Psoas muscle (tissue), 8 donors: ENCODE results near the gene NRIP2. TPM values are rescaled to one million over a fixed set of nuclear protein-coding genes. Genes with fewer than 3 reads are reported as not detected.

ENCODE experiments used
- ATAC-seq, 4 donors: fragments of 200-7000 bp; cut with Tn5 transposase; one replicate each; pipeline ENCODE4 v1.9.1; 2020; ENCODE audit warnings: moderate library complexity in 3 of 4, mild to moderate bottlenecking in 2 of 4
- DNase-seq, 2 donors: peaks; one replicate each; pipeline ENCODE4 v3.0.0-alpha.2; 2020
- H3K27ac ChIP-seq: fragments of 200-600 bp; one replicate; pipeline ENCODE4 v1.8.0; 2022
- H3K27me3 ChIP-seq, 3 donors: fragments of 200-600 bp in 1 of 3; one replicate each; pipeline versions ENCODE4 v1.6.1 to v1.8.0; 2013 to 2022; ENCODE audit warnings: low read length in 2 of 3, mild to moderate bottlenecking in 2 of 3, moderate library complexity in 1 of 3; ENCODE audit not compliant: insufficient read depth in 3 of 3
- H3K36me3 ChIP-seq, 2 donors: fragments of 200-600 bp in 1 of 2; one replicate each; pipeline versions ENCODE4 v1.6.1 to v1.8.0; 2013 to 2022; ENCODE audit warnings: low read depth in 1 of 2, mild to moderate bottlenecking in 1 of 2, moderate library complexity in 1 of 2; ENCODE audit not compliant: insufficient read depth in 1 of 2
- H3K4me1 ChIP-seq: fragments of 200-600 bp; one replicate; pipeline ENCODE4 v1.8.0; 2022
- H3K4me3 ChIP-seq: fragments of 200-600 bp; one replicate; pipeline ENCODE4 v1.8.0; 2022; ENCODE audit warnings: mild to moderate bottlenecking
- H3K9me3 ChIP-seq: fragments of 200-600 bp; one replicate; pipeline ENCODE4 v1.8.0; 2022
- WGBS, 3 donors: extraction: QIAGEN DNeasy Blood & Tissue Kit; methylation state at CpG; one replicate each; pipeline versions ENCODE4 v1.1.6 to v1.1.7; 2013; 5-methylcytosine and 5-hydroxymethylcytosine counted together
- intact Hi-C, 2 donors: fragments of 100-400 bp; cut with DNase I; formaldehyde crosslinking; loops; one replicate each; pipeline versions ENCODE4 v1.11.0 to v1.14.2; 2022
- polyA plus RNA-seq, 3 donors: library from polyadenylated mRNA; stranded (reverse); fragments of 200-250 nt; gene quantifications; one replicate each; pipeline ENCODE4 v1.2.3, GENCODE V29; 2013
- total RNA-seq, 4 donors: library from RNA; stranded (reverse); fragmentation: NEBNext Ultra II Directional in 2 of 4; extraction: Animal tissue kit (Norgen Biotek cat#: 25700) in 2 of 4; gene quantifications; one replicate each; pipeline versions ENCODE4 v1.2.1 to v1.2.4, GENCODE V29; 2021 to 2023
- TF ChIP-seq, protein P1 (sequence below): fragments of 200-600 bp; IDR thresholded peaks from one replicate; pipeline ENCODE4 v1.8.0; 2022; ENCODE audit warnings: antibody characterized with exemption
- donor health status: healthy with polysubstance abuse.
- donor health status: DM: no; HTN: no; CAD: no; lungs with moderate emphysema.
- donor health status: Bipolar disorder and iron deficiency.
- donor health status: healthy.
- donor health status: DM: yes; HTN: yes; CAD: no.
- donor health status: DM: no; HTN: no; CAD: no.
- donor health status: DM: no; HTN: no; CAD: no.
- donor health status: DM: yes; HTN: yes; CAD: no.

Gene NRIP2
- total and polyA plus RNA-seq, 7 donors, result 0.96 to 2.4 (median 1.3) TPM

DNA sequence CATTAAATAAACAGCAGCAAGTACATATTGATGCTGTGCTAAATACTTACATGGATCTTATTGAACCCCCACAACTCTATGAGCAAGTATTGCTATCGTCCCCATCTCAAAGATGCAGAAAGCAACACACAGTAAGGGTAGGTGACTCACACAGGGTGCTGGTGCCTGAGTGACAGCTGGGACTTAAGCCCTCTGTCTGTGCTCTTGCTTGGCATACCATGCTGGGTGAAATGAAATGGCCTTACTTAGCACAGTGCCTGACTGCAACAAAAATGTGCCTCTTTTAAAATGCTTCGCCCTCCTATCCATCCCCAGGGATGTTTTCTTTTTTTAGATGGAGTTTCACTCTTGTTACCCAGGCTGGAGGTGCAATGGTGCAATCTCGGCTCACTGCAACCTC lies 21.2 kb upstream of the NRIP2 start:
- Histone ChIP-seq H3K4me3 (no peak overlapping the region), H3K27me3 (no peaks in the 10 kb centered on the region), H3K36me3 (no peaks in the 10 kb centered on the region), H3K9me3 (no peaks in the 10 kb centered on the region), H3K4me1 (peaks cover 5% of the 10 kb centered on the region), H3K27ac (no peak overlapping the region)
- TF ChIP-seq, protein P1, sequence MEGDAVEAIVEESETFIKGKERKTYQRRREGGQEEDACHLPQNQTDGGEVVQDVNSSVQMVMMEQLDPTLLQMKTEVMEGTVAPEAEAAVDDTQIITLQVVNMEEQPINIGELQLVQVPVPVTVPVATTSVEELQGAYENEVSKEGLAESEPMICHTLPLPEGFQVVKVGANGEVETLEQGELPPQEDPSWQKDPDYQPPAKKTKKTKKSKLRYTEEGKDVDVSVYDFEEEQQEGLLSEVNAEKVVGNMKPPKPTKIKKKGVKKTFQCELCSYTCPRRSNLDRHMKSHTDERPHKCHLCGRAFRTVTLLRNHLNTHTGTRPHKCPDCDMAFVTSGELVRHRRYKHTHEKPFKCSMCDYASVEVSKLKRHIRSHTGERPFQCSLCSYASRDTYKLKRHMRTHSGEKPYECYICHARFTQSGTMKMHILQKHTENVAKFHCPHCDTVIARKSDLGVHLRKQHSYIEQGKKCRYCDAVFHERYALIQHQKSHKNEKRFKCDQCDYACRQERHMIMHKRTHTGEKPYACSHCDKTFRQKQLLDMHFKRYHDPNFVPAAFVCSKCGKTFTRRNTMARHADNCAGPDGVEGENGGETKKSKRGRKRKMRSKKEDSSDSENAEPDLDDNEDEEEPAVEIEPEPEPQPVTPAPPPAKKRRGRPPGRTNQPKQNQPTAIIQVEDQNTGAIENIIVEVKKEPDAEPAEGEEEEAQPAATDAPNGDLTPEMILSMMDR, result no peak
- DNase-seq (no peak), ATAC-seq (peak in 3 of 4 donors; percentile 67 to 72 (median 72))
- WGBS, 3 donors, result 74 to 93% (median 80%) methylated on average over 3 of the region's 3 CpGs
- intact Hi-C loops, result loop anchor here (10.0 kb wide), 2 partner anchors 189 to 419 kb away; no protein-coding TSS in a partner anchor

DNA sequence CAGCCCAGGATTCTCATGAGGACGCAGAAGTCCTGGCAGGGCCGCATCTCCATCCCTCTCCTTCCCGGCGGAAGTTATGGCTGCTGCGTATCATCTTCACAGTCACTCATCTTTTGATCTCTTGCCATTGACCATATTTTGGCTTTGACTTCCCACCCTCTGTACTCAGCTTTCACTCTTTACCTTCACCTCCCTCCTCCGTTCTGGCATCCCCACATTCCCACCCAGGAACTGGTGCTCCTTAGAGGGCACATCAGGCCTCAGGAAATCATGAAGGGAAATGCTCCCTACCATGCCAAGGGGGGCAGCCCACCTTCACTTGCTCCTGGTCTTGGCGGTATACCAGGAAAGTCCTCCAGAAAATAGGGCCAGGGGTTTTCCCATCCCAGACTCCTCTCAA lies 20.7 kb upstream of the NRIP2 start:
- 89 to 90% (median 90%) methylated on average over 7 of the region's 7 CpGs for WGBS, 3 donors
- Histone ChIP-seq H3K4me3 (no peak overlapping the region), H3K27me3 (no peaks in the 10 kb centered on the region), H3K27ac (no peak overlapping the region), H3K36me3 (no peaks in the 10 kb centered on the region), H3K4me1 (peaks cover 5% of the 10 kb centered on the region), H3K9me3 (no peaks in the 10 kb centered on the region)
- ATAC-seq, result no peak
- TF ChIP-seq, protein P1, result no peak
- DNase-seq, result no peak
- intact Hi-C loops, result loop anchor here (2.0 to 10.0 kb wide), 3 partner anchors 89 to 419 kb away; no protein-coding TSS in a partner anchor

DNA sequence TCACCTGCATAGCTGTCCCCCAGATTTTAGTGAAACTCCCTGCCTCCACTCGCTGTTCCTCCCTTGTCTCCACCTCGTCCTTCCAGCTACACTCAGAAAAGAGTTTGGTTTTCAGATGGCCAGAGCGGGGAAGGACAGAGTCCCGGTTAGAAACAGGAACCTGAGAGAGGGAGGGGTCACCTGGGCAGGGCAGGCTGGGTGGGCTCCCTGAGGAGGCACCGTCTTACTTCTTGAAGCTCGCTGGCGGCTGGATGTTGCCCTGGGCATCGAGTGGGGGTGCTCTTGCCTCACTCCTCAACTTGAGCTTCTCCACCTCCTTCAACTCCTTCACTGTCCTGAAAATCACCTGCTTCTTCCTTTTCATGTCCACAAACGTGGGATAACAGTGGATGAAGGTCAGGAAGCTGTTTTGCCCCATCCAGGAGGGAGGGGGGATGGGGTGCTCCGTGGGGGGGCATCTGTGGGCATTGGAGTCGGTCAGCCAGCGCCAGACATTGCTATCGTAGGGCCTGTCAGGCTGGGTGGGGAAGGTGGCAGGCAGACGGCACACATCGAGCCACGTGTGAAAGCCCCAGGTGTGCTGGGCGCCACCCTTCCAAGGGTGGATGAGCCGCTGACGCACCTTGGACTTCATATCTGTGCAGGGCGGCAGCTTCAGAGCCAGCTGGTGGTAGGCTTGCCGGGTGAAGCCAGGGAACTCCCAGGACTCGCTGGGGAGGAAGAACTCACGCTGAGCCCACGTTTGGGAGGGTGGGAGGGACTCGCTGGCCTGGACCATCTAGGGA lies 20.0 kb upstream of the NRIP2 start:
- Histone ChIP-seq H3K9me3 (no peaks in the 10 kb centered on the region), H3K27me3 (no peaks in the 10 kb centered on the region), H3K4me3 (no peak overlapping the region), H3K36me3 (no peaks in the 10 kb centered on the region), H3K4me1 (peaks cover 5% of the 10 kb centered on the region), H3K27ac (no peak overlapping the region)
- TF ChIP-seq, protein P1, result no peak
- DNase-seq (no peak), ATAC-seq (no peak)
- WGBS, 3 donors, result 90 to 93% (median 90%) methylated on average over 25 of the region's 25 CpGs
- intact Hi-C loops, result loop anchor here (2.0 to 10.0 kb wide), 4 partner anchors 90 to 420 kb away; no protein-coding TSS in a partner anchor

DNA sequence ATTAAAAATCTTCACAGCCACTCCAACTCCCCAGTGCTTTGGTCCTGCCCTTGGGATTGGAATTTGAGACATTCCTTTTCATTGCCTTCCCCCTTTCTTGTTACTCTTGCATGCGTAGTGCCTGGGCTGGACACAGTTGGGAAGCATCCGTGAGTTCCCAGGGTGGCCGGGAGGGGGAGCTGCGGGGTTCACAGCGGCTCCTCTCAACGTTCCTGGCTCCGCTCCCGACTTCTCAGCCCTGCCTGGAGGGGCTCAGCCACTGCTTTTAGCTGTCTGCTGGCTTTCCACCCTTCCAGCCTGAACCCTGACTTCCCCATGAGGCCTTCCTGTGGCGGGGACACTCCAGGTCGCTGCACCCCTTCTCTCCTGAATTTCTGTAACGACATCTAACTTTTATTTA lies 18.8 kb upstream of the NRIP2 start:
- Histone ChIP-seq H3K4me3 (no peak overlapping the region), H3K27ac (no peak overlapping the region), H3K27me3 (no peaks in the 10 kb centered on the region), H3K9me3 (no peaks in the 10 kb centered on the region), H3K36me3 (no peaks in the 10 kb centered on the region), H3K4me1 (peaks cover 5% of the 10 kb centered on the region)
- DNase-seq (peak; percentile 84 to 91), ATAC-seq (peak; percentile 83 to 92 (median 88))
- intact Hi-C loops, result loop anchor here (2.0 to 10.0 kb wide), 4 partner anchors 91 to 421 kb away; no protein-coding TSS in a partner anchor
- WGBS, 3 donors, result 17 to 18% (median 17%) methylated on average over 11 of the region's 11 CpGs
- TF ChIP-seq, protein P1, result peak; percentile 83
